NCI-H748 (cell line): ENCODE results near the gene SLC7A6.

Experiments used
- DNase-seq: peaks from one replicate; lab custom pipeline; 2025; ENCODE audit not compliant: unreplicated experiment; lab: John Stamatoyannopoulos, UW

SLC7A6 gene

DNA sequence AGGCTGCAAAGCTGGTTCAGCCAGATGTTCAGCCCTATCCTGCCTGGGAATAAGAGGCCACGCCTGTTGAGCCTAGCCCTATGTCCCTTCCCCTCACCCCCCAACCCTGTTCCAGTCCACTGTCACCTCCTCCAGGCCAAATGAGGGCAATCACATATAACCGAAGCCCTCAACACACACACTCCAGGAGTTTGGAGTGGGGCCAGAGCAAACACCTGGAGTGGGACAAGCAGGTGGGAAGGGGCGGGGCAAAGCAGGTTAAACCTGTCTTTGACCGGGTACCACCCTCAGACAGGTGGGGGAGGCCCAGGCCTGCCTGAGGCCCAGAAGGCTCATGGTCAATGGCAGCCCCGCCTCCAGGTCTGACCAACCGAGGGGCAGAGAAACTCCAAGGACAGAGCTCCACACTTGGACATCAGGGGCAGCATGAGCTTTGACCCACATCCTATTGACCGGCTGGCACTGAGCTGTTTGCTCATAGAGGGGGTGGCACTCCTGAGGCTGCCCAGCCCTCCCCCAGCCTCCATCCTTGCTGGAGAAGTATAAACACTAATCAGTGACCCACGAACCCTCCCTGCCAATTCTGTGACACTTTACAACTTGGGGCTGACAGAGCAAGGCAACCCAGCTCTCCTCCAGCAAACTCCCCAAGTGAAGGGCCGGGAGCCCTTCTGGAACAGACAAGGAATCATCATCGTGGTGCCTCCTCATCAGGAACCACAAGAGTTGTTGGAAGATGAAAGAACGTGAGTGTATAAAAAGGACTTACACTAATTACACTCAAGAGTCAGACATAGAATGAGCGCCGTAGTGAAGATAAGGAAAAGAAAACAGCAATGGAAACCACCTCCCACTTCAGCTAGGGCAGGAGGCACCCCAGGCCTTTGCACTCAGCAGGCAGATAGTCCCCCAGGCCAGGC lies 29.9 kb upstream of the SLC7A6 start:
- peak; percentile 96 for DNase-seq

DNA sequence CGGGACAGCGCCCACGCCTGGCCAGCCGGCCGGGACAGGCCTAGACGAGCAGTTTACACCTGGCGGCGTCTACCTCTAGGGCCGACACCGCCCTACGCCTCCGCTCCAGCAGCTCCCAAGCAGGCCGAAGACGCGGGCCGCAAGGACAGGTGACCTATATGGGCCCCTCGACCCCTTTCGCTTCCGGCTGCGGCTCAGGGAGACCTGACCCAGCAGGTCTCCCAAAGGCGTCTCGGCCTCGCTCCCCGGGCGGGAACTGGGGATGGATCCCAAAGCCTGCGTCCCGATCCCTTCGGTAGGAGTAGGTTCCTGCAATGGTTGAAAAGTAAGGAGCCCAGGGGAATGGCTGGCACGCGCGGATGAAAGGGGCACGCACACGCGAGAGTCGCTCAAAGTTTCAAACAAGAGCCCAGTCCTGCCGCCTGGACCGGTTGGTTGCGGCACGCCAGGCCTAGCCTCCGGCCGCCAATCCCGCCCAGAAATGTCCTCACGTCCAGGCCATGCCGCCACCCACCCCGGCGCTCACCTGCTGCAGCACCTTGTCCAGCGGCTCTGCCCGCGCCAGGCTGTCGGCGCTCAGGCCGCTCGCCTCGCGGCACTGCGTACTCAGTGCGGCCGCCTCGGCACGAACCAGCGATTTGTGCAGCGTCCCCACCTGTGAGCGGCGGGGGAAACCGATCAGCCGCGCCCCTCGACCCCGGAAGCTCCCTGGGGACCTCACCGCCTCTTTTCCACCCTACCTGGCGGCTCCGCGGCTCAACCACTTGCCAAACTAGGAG lies 29.0 kb upstream of the SLC7A6 start:
- DNase-seq: peak; percentile 64

DNA sequence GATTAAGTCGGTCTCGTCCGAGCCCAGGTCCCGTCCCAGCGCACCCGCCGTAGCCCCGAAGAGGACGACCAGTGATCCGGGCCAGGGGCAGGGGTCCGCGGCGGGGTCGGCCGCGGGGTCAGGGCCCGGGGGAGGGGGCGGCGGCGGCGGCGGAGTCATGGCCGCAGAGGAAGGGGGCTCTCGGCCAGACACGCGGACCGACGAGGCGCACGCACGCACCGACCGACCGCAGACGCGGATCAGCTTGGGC lies 28.5 kb upstream of the SLC7A6 start, which contains the start of gene ESRP2:
Gene ESRP2 (minus strand): TSS at position 241 of the 250 bp plus-strand sequence. CDS start 82 bp downstream, at position 159.
- no peak for DNase-seq

DNA sequence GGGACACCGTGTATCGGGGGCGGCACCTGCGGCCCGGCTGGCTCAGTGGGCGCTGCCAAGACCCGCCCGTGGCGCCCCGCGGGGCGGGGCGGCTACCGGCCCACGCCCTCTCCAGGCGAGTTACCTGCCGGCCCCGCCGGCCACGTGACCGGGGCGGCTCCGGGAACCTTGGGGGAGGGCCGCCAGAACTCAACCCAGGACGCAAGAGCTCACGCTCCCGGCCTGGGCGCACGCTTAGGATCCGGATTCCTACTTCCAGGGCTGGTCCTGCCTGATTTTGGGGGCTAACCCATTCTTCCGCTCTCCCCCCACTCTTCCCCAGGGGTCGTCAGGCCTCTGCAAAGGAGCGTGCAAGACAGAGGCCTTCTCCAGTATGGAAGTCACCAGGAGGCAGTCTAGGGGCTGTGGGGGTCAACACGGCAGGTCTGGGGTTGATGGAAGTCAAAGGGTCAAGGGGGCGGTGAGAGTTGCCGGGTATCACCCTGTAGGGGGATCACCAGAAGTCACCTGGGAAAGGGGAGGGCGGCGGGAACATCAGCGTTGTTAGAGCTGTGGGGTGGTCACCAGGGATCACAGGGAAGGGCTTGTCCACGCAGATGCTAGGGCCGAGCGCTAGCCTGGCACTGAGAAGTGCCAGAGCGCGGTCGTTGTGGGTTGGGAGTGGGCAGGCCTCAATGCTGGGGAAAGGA lies 28.0 kb upstream of the SLC7A6 start:
- peak; percentile 86 for DNase-seq

DNA sequence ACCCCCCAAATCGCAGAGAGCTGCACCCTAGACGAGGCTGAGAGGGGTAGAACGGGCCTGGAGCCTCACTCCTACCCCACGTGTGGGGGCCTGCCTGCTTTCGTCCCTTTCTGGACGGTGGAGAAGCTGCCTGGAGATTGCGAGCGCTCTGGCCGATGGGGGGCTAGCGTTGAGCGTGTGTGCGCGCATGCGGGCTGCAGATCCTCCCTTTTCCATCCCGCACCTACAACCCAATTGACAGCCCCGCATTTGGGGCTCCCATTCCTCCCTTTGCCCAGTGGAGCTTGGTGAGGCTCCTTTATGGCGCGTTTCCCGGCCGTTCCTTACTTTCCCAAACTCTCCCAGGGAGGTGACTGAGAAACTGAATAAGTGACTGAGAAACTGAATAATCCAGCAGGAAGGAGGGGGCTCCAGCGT lies 27.5 kb upstream of the SLC7A6 start:
- DNase-seq: peak; percentile 52

DNA sequence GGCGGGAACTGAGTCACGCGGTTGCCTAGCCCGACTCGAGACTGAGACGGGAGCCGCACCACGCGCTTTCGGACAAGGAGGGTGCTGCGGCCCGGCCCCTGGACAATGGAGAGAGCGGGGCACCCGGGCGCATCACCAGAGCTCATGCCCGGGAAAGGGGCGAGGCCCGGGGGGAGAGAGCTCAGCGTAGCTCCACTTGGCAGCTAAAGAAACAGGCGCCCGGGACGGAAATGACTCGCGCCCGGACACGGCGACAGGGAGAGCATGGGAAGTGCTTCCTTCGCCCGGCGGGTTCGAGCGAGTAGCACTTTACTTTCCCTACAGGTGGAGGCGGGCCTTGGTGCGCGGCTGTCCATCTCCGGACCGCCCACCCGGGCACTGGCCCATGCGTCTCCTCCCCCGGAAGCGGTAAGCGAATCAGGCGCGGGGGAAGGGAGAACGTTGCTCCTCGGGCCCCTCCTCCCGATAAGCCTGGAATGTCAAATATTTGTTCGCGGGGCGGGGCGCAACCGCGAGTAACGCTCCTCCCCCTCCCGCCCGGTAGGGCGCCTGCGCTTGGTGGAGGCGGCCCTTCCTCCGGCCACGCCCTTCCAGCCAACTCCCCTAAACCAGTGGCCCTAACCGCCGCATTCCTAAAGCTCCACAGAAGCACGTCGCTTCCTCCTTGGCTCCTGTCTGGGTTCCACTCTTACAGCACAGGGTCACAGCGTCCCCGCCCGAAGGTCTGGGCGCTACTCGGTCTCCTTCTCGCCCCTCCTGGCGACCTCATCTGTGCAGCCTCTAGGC lies 26.9 kb upstream of the SLC7A6 start:
- peak; percentile 96 for DNase-seq

DNA sequence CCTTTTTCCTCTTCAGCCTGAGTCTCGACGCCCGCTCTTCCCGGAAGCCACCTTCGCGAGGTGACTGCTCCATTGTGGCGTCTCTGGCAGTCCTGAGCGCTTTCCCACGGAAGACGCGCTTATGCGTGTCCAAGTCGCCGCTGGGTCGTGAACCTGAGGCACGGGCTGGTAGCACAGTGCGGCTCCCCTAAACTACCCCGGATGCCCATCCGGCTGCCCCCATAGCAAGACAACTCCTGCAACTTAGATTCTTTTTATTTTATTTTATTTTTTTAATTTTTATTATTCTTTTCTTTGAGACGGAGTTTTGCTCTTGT lies 26.3 kb upstream of the SLC7A6 start:
- DNase-seq: no peak

DNA sequence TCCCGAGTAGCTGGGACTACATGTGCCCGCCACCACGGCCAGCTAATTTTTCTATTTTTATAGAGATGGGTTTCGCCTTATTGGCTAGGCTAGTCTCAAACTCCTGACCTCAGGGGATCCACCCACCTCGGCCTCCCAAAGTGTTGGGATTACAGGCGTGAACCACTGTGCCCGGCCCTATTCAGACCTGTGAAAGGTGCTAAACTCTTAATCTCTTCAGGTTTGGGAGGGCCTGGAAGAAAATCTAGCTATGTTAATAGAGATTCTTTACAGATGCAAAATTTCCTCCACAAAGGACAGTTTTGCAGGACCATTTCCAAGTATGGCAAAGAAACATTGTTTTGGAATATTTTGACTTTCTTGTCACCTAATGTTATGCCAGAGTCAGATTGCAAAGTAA lies 22.2 kb upstream of the SLC7A6 start:
- no peak for DNase-seq

DNA sequence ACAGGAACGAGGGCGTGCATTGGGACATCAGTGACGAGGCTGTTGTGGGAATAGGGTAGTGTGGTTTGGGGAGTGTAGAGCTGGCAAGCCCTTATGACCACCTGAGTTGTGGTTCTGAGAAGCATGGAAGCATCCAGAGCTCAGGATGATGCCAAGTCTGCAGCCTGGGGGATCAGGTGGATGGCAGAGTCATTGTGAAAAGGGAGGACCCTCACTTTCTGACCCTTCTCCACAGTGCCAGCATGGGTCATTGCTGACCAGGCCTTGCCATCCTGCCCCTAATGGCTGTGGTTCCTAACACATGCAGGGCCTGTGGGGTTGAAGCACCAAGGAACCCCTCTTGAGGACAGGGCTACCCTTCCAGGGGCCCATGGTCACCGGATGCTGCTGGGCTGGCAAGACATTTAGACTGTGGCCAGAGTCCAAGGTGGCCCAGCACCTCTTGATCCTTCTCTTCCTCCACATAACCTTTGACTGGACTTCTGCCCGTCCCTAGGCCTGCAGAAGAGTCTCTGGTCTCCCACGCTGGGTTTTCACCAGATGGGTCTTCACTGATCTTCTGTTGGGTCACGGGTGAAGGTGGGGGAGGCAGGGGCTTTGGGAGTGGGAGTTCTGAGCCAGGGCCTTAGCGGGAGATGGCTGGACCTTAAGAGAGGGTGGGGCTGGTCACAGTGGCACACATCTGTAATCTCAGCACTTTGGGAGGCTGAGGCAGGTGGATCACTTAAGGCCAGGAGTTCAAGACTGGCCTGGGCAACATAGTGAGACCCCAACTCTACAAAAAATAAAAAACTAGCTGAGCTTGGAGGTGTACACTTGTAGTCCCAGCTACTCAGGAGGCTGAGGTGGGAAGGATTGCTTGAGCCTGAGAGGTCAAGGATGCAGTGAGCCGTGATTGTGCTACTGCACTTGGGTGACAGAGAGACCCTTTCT lies 21.1 kb upstream of the SLC7A6 start:
- no peak for DNase-seq

DNA sequence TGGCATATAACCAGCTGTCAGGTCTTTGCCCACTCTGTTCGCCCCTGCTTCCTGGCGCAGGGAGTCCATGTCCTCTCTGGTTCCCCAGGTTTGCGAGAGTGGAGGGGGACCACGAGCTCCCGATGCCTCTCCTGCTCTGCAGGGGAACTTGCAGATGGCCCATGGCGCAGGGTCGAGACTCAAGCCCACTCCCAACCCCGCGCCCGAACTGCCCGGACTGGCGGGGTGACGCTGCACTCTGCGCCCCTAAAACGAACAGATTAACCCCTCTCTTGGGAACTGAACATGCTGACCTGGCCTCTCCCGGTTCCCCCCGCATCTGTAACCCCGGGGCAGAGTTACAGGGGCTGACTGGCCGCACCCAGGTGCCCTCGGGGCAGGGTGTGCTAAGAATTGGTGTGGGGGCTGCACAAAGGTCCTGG lies 19.8 kb upstream of the SLC7A6 start:
- DNase-seq: no peak

DNA sequence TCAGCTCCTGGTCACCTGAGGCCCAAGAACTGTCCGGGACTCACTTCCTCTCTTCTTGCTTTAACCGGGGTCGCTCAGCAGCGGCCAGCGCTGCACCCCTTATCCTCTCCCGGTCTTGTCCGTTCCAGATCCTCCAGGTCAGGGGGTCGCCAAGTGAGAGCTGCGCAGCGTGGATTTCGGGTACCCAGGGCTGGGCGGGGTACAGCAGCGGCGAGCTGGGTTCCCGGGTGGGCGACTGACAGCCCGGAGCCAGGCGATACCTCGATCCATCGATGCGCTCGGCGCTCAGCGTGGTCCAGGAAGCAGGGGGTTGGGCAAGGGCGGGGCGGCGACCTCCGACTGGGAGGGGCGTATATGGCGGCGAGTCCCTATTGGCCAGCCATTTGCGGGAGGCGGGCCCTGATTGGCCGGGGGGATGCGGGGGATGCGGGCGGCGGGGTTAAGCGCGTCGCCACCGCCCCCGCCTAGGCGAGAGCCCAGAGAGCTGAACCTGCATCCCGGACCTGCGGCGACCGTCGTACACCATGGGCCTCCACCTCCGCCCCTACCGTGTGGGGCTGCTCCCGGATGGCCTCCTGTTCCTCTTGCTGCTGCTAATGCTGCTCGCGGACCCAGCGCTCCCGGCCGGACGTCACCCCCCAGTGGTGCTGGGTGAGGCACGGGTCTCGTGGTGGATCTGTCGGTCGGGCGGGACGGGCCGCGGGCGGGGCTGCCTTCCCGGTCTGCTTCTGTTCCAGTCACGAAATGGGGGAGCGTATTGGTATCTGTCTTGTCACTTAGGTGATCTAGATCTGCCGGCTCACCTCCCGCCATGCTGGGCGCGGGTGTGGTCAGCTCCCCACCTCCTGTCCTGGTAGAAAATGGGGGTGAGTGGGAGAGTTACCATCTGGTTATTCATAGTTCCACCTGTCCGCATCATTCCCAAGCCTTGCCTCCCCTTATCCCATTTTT lies 19.1 kb upstream of the SLC7A6 start, which contains the start of gene PLA2G15:
Gene PLA2G15 (plus strand): TSS at position 471 of the 951 bp plus-strand sequence. CDS start 54 bp downstream, at position 525.
- DNase-seq: peak; percentile 86

DNA sequence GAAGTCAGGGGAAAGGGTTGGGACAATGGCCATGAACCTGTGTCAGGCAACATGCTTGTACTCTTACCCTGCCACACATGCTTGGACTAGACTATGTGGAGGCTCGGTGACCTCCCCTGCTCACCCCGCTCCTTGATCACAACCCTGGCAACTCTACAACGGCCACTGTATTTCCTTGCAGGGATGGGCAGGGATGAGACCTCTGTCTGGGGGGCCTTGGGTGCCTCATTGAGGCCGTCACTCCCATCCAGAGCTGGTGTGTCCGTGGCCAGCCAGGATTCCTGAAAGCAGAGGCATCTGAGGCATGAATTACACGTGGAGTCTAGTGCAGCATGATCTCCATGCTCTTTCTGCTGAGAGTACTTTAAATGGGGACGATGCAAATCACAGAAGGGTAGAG lies 18.2 kb upstream of the SLC7A6 start:
- no peak for DNase-seq

DNA sequence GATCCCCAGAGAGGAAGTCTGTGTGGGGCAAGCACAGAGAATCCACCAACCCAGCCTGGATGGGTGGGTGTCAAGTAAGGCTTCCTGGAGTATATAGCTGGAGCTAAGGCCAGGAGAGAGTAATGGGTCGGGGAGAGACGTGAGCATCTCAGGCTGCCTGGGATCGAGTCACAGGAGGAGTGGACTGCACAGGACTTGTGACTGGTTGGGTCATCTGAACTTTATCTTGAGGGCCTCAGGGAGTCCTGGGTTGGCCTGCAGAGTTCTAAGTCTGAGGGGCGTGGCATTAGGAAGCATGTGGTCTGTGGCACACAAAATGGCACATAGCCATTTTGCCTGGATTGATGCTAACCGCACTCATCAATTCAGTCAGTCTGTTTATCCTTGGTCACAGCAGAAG lies 17.7 kb upstream of the SLC7A6 start:
- no peak for DNase-seq

DNA sequence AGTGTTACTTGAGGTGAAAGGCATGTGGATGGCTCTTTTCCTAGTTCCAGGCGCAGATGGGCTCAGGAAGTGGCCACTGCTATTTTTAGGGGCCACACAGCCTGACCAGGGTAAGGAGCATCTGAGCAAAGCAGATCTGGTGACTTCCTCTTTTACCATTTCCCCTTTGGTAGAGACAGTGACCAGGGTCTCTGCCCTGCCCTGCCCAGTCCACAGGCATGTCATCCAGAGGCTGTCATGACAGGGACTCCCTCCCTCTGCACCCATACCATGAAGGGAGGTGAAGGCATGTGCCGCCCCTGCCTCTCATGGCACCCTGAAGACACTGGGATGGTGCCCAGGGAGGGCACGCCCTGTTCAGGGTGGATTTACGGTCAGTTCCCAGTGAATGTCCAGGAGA lies 16.9 kb upstream of the SLC7A6 start:
- no peak for DNase-seq

DNA sequence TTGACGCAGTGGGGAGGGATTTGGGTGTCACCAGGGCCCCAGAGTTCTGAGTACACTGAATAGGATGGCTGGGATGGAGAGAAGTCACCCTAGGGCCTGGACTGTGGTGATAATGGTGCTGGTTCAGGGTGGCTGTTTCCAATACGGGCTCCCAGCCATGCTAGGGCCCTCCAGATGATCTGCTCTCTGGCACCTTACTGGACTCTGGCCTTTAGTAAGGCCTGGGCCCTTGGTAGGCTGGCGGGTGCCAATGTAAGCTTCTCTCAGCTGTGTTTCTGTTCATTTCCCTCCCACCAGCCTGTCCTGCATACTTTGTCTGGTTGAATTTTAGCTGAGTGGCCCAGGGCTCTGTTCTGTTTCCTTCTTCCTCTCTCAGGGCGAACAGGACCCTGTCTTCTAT lies 16.4 kb upstream of the SLC7A6 start:
- no peak for DNase-seq

DNA sequence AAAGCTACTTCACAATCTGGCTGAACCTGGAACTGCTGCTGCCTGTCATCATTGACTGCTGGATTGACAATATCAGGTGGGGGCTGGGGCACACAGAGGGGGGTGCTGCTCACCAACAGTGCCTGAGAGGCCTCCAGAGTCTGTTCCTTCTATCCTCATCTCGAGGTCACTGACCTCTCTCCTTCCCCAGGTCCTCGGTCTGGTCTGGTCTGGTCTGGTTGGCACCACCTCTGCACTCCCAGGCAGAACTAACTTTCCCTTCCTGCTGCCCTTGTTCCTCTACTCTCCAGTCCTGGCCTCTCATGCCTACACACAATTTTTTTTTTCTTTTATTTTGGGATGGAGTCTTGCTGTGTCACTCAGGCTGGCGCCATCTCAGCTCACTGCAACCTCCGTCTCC lies 15.0 kb upstream of the SLC7A6 start:
- DNase-seq: no peak

DNA sequence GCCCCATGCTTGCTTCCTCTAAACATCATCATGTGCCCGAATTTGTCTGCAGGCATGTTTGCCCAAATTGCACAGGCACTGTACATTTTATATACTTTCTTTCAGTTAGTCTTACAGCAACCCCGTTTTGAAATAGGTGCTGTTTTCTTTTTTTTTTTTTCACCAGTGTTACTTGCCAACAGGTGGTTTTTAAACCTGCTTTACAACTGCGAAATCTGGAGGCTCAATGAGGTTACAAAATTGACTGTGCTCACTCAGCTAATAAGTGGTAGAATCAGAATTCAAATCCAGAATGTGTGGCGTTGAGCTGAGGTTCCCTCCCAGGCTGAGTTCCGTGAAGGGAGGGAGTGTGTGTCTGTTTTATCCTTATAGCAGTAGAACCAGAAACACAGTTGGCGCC lies 13.4 kb upstream of the SLC7A6 start:
- no peak for DNase-seq

DNA sequence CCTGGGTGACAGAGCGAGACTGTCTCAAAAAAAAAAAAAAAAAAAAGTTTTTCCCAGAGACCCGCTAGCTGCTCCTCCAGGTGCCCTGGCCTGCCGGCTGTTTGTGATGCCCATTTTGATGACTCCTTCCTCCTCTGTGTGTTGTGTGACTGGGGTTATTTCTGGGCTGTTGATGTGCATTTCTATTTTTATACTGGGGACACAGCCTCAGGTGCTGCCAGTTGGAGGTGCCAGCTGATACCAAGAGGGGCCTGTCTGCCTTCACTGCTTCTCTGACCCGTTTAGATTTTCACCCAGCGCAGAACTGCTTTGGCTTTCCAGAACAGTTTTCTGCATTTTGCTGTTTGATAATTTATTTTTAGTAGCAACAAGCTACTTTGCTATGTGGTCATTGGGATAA lies 12.5 kb upstream of the SLC7A6 start:
- DNase-seq: no peak

DNA sequence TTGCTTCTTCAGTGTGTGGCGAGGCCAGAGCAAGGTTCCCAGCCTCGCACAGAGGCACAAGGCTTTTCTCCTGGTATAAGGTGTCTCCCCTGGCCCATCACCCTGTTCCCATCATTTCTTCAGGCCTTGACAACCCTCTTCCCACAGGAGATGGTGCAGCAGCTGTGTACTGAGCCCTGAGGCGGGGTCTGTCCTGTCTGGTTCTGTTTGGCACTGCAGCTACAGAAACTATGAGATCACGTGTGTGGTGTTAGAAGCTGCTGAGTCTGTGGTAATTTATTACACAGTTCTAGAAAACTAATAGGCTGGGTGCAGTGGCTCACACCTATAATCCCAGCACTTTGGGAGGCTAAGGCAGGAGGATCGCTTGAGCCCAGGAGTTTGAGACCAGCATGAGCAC lies 11.9 kb upstream of the SLC7A6 start:
- DNase-seq: no peak
